Lower leg skin (tissue), 4 donors: ENCODE results near the gene MCCD1. TPM values are rescaled to one million over a fixed set of nuclear protein-coding genes. Genes with fewer than 3 reads are reported as not detected.

Source experiments
- DNase-seq, 2 donors: peaks; one replicate each; pipeline ENCODE4 v3.0.0-alpha.2; 2019; ENCODE audit warnings: low spot score in 2 of 2
- H3K4me3 ChIP-seq: fragments of 200-600 bp; sonication (generic); 2 replicates; pipeline ENCODE4 v1.5.1; 2017; ENCODE audit warnings: mild to moderate bottlenecking, low read depth; ENCODE audit not compliant: poor library complexity, severe bottlenecking
- POLR2A ChIP-seq, 2 donors: fragments of 450-650 bp; IDR thresholded peaks; one replicate each; pipeline ENCODE4 v1.6.1; 2016 to 2017; ENCODE audit warnings: antibody characterized with exemption in 2 of 2, mild to moderate bottlenecking in 1 of 2, moderate library complexity in 1 of 2
- WGBS, 2 donors: methylation state at CpG; one replicate each; pipeline ENCODE4 v1.1.5; 2018; 5-methylcytosine and 5-hydroxymethylcytosine counted together
- intact Hi-C: fragments of 100-400 bp; cut with DNase I; formaldehyde crosslinking; loops from one replicate; pipeline ENCODE4 v1.15.0; 2023; ENCODE audit warnings: low total_unique reads
- total RNA-seq, 4 donors: library from RNA; depleted of rRNA; stranded (reverse); fragments of >200 nt; gene quantifications; one replicate each; pipeline ENCODE4 v1.1.0, GENCODE V29; 2016
- TF ChIP-seq, protein P1 (sequence below), 3 donors: fragments of 450-650 bp; IDR thresholded peaks; one replicate each; pipeline ENCODE4 v1.5.1; 2016; ENCODE audit warnings: antibody characterized with exemption in 3 of 3, mild to moderate bottlenecking in 3 of 3, moderate library complexity in 2 of 3

The MCCD1 gene
- total RNA-seq, 4 donors from 2014 or later = not detected

DNA sequence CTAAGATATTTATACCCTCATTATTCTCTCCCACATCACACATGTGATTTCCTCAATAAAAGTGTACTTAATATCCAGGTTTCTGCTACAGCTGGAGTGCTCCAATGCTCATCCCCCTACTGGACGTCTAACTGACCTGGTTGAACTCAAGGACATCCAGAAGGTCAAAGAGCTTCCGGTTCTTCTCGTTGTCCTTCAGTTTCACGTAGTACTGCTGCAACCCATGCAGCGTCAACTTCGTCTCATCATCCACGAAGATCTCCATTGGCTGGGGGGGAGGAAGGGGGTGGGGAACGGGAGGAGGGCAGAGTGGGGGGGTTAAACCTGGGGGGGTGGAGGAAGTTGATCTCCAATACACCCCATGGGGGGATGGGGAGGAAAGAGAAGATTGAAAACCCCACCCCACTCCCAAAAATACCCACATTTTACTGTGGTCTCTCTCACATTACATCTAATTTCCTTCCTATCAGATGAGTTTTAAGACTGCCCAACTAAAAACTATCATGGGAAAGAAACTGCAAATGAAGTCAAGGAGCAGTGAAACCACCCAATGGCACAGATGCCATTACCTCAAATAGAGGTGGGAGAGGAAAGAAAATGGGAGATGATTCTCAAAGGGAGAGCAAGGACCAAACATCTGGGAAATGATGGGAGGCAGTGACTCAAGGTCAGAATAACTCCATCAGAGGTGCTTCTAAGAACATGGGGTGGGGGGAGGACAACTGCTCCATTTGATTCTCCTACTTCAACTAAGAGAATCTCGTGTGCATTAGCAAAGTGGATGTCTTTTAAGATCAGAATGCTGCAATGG, 4.1 kb downstream of the MCCD1 start:
- peak in 1 of 2 donors; percentile 6 for DNase-seq
- no peak overlapping the region for H3K4me3 ChIP-seq
- intact Hi-C loops = no loop called here
- TF ChIP-seq POLR2A (IDR thresholded peaks at IDR 0.05) = no peak
- 58 to 70% methylated on average over 9 of the region's 9 CpGs for WGBS, 2 donors

DNA sequence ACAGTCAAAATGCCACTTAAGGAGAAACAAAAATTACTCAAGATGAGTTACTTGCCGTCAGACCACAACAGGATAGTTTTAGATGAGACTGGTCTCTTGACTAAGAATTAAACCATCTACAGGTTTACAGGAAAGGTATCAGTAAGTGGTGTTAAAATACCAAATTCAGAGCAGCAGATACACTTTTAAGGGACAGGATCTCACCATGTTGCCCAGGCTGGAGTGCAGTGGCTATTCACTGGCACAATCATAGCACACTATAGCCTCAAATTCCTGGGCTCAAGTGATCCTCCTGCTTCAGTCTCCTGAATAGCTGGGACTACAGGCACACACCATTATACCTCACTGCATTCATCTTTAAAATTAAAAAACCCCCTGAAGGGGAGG, 4.7 kb downstream of the MCCD1 start:
- WGBS, 2 donors = 86 to 92% methylated on average over 1 of the region's 1 CpG
- intact Hi-C loops = no loop called here
- no peak for TF ChIP-seq POLR2A (IDR thresholded peaks at IDR 0.05)
- TF ChIP-seq, protein P1, sequence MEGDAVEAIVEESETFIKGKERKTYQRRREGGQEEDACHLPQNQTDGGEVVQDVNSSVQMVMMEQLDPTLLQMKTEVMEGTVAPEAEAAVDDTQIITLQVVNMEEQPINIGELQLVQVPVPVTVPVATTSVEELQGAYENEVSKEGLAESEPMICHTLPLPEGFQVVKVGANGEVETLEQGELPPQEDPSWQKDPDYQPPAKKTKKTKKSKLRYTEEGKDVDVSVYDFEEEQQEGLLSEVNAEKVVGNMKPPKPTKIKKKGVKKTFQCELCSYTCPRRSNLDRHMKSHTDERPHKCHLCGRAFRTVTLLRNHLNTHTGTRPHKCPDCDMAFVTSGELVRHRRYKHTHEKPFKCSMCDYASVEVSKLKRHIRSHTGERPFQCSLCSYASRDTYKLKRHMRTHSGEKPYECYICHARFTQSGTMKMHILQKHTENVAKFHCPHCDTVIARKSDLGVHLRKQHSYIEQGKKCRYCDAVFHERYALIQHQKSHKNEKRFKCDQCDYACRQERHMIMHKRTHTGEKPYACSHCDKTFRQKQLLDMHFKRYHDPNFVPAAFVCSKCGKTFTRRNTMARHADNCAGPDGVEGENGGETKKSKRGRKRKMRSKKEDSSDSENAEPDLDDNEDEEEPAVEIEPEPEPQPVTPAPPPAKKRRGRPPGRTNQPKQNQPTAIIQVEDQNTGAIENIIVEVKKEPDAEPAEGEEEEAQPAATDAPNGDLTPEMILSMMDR (IDR thresholded peaks at IDR 0.05) = no peak
- peak in 1 of 2 donors; percentile 23 for DNase-seq
- no peak overlapping the region for H3K4me3 ChIP-seq

DNA sequence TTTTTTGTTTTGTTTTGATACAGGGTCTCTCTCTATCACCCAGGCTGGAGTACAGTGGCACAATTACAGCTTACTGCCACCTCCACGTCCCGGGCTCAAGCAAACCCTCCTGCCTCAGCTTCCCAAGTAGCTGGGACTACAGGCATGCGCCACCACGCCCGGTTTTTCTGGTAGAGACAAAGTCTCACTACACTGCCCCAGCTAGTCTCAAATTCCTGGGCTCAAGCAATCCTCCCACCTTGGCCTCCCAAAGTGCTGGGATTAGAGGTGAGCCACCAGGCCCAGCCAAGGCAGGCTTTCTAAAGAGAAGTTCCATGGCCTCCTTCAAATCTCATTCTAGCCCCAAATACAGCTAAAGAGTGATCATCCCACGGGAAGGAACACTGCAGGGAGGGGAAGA, 5.2 kb downstream of the MCCD1 start:
- 87 to 91% methylated on average over 6 of the region's 6 CpGs for WGBS, 2 donors
- DNase-seq = peak in 1 of 2 donors; percentile 78
- H3K4me3 ChIP-seq = no peak overlapping the region
- TF ChIP-seq, protein P1 (IDR thresholded peaks at IDR 0.05) = no peak
- no peak for TF ChIP-seq POLR2A (IDR thresholded peaks at IDR 0.05)
- intact Hi-C loops = no loop called here

DNA sequence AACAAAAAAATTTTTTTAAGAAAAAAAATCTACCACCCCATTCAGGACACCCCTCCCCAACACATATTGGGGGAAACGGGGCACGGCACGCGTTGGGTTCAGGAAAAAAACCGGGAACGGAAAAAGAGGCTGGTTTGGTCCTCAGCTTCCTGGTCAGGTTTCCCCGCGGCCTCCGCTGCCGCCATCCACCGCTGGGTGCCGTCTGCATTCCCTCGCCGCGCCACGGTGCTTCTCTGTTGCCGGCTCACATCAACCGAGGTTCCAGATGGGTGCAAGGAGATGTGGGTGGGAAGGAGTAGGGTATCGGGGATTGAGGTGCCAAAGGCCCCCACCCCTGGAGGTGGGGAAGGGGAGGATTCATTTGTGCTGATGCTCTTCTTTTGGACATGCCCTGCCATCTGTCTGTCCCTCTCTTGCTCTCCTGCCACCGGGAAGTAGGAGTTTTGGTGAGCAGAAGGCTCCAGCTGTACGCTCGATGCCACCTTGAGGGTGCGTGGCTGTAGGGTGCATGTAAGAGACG, 5.8 kb downstream of the MCCD1 start:
- intact Hi-C loops = no loop called here
- 90% methylated on average over 24 of the region's 24 CpGs for WGBS, 2 donors
- no peak overlapping the region for H3K4me3 ChIP-seq
- TF ChIP-seq, protein P1 (IDR thresholded peaks at IDR 0.05) = no peak
- no peak for TF ChIP-seq POLR2A (IDR thresholded peaks at IDR 0.05)
- peak in 1 of 2 donors; percentile 39 for DNase-seq

DNA sequence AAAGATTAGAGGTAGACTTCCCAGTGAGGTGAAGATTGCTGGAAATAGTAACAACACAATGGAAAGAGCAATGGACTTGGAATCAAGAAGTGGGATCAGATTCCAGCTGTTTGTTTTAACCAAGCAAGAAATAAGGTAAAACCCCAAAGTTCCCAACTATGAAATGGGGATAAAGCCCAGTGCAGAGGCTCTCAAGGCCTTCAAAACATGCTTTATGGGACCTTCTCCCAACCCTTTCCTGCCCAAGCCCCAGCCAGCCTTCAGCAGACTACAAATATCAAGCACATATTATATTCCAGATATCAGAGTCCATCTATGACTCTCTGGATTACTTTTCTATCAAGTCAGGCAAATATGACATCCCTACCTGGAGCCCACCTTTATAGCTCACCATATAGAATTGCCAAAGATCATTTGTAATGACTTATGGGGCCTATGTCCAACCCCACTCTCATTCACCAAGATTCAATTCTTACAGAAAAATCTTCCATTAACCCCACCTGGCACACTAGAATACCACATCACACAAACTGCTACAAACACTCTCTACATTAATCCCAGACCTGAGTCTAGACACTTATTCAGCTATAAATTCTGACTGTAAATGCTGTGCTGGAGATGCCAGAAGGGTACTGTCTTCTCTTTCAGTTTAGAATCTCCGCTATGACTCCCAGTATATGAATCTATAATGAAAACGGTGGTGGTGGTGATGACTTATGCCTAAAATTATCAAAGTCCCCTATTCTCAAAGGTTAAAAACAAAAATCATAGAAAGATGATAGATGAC, 7.0 kb downstream of the MCCD1 start:
- no peak for TF ChIP-seq POLR2A (IDR thresholded peaks at IDR 0.05)
- TF ChIP-seq, protein P1 (IDR thresholded peaks at IDR 0.05) = no peak
- WGBS, 2 donors = 39 to 66% methylated on average over 2 of the region's 2 CpGs
- intact Hi-C loops = no loop called here
- DNase-seq = no peak
- no peak overlapping the region for H3K4me3 ChIP-seq

DNA sequence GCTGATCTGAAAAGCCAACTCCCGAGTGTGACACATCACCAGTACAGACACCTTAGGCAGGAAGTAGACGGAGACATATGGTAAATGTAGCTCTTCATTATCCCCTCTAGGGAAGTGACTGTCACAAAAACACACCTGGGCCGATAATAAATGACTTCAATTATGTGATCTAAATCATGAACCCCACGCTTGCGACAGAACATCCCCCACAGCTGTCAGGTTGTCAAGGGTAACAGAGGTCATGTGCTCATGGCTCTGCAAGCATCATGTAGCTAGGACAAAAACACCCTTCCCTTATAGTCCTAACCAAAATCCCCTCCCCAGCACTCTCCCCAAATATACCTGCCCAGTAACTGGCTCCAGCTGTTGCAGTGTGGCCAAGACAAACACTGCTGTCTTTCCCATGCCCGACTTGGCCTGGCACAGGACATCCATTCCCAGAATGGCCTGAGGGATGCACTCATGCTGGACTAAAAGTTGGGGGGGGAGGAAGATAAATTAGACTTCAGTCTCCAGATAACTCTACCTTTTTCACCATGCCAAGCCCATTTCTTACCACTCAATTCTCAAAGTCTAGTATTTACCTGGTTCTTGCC, 10.1 kb downstream of the MCCD1 start:
- TF ChIP-seq, protein P1 (IDR thresholded peaks at IDR 0.05) = no peak
- TF ChIP-seq POLR2A (IDR thresholded peaks at IDR 0.05) = no peak
- no peak overlapping the region for H3K4me3 ChIP-seq
- 49 to 50% methylated on average over 6 of the region's 6 CpGs for WGBS, 2 donors
- intact Hi-C loops = no loop called here
- DNase-seq = peak in 1 of 2 donors; percentile 3
